ENCODE data around the gene GNAL.
"Not testable (repeated sequence)": the region's sequence is repeated elsewhere in the genome, so short reads cannot be mapped to it uniquely, and the experiment has no call there.

The GNAL gene

DNA sequence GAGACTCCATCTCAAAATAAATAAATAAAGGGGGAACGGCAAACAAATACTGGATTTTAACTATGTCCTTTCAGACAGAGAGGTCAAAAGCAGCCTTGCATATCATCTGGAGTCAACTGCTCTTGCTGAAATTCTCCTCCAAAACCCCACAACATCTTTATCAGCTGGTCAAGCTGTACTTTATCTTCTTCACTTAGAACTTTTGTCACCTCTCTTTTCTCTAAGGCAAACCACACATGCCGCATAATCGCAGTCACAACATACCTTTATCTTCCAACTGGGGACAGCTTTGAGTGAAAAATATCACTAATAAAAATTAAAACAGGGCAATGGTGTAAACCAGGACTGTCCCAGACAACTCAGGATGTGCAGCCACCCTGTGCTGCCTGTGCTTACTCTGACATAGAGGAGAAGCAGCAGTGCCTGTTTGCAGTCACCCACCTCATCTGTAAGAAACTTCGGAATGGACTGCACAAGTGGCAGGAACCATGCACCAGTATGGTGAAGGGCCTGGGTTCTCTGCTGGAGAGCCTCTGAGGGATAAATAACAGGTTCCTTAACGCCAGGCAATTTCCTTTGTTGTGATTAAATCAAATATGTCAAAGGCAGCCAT lies 212.9 kb downstream of the GNAL start:
- DNase-seq (ENCODE audit: low read depth in 4 of 4, low spot score in 1 of 4), result no peak

DNA sequence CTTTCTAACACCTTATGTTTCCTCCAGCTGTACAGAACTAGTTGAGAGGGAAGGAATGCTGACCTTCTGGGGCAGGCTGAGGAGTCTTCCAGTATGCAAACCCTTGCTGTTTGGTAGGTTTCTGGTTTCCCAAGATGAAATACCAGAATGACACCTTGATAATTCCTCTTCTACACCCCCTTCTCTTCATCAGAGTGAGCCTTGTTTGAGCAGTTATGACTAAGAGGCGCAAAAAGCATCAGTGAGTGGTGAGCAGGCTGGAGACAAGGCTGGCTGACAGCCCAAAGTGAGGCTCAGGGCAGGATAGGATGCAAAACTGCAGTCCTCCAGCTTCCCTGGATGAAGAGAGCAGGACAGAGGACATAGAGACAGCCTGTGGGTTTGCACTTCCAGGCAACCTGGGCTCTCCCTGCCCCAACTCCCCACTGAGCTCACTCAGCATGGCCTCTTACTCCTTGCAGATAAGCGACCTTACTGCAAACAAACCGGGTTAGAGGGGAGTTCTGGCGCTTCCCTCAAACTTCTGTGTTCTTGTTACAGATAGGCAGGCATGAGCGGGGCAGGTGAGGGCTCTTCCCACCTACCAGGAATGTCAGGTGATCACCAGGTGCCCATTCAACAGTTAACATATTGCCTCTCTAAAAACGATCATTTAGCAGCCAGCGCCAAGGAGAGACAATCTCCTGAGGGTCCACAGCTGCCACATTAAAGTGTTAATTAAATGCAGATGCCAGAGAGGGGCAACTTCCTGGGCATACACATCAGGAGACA lies 213.6 kb downstream of the GNAL start:
- no peak for DNase-seq (ENCODE audit: low read depth in 4 of 4, low spot score in 1 of 4)

DNA sequence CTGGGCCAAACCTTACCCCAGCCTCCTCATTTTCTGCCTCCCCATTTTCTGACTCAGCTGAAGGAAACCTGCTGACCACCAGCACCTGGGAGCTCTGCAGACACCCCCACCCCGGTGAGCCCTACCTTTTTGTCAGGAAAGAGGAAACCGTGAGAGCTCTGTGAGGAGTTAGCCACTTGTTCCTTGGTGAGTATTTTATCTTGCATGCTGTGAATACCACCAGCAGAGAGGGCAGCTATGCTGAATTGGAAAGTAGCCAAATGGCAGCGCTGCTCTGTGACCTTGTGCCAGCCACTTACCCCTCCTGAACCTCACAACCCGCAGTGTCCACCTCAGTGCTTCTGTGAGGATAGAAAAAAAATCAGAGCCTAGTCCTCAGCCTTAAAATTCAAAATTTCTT lies 216.5 kb downstream of the GNAL start:
- DNase-seq (ENCODE audit: low read depth in 4 of 4, low spot score in 1 of 4), result no peak

DNA sequence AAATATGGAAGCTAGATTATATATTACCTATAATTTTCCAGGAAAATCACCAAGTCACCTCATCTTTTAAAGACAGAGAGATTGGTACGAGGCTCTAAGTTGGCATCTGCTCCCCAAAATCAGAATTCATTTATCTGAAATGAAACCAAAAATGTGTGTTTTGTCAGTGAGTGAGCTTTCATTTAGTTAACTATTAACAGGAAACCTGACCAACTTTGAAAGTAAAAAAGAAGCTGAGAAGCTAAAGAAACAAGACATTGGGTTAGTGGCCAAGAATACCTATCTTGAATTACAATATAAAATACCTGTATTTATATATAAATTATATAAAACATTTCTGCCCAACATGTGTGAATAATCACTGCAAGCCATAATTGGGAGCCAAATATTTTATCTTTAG lies 217.1 kb downstream of the GNAL start:
- DNase-seq (ENCODE audit: low read depth in 4 of 4, low spot score in 1 of 4), result no peak

DNA sequence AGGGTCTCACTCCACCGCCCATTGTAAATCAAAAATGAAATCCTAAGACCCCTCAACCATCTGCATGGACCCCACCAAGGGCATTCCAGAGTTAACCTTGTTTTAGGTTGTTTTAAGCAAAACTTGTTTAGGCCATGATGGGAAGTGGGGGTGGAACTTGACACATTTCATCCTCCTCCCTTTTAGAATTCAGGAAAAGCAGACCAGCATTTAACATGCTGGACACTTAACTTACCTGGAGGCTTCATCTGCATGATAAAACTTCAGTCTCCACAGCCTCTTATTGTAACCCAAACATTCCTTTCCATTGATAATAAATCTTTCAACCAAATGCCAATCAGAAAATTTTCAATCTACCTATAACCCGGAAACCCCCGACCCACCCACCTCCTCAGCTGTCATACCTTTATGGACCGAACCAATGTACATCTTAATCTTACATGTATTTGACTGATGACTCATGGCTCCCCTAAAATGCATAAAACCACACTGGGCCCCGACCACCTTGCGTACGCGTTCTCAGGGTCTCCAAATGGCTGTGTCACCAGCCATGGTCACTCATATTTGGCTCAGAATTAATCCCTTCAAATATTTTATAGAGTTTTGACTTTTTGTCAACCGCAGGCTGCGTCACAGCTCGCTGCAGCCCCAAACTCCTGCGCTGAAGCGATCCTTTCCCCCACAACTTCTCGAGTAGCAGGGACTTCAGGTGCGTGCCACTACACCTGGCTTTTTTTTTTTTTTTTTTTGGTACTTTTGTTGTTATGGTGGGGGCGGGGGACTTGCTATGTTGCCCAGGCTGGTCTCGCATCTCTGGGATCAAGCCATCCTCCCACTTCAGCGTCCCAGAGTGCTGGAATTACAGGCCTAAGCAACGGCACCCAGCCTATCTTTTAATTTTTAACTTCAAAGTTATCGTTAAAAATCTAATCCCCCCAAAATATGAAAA lies 218.1 kb downstream of the GNAL start:
- no peak for DNase-seq (ENCODE audit: low read depth in 4 of 4, low spot score in 1 of 4)

DNA sequence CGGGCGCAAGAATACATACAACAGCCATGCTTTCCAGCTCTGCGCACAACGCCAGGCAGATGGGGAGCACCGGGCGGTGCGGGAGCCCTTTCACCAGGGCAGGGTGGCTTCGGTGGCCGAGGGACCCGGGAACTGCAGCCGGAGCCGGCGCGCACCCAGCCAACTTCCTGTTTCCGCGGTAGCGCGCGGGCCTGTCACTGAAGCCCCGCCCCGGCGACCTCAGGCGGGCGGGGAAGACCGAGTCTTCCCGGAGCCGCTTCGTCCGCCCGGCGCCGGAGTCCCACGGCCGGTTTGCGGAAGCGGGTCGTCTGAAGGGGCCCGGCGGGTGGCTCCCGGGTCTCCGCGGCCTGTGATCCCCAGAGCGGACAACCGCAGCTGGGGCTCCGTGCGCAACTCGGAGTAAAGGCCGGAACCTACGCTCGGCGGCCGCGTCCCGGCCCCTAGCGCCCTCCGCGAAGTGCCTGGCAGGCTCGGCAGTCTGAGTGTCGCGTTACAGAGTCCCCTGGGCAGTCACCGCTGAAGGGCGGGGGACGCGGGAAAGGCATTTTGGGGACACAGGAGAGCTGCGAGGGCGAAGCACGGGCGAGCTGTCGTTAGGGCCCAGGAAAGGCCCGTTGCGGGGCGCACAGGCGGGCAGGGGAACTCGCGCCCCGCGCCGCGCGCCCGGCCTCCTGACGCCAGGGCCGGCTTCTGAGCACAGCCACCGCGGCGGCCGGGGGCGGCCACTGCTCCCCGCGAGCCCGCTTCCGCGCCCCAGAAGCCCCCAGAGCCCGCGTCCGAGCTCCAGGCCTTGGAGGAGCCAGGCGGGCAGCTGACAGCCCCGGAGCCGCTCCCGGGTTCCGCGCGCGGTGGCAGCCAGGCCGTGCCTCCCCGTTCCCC lies 219.4 kb downstream of the GNAL start, which contains the start of gene MPPE1:
MPPE1 (minus strand) TSS at position 136 of the 879 bp plus-strand sequence. CDS start 11,053 bp downstream, outside the sequence.
- DNase-seq (ENCODE audit: low read depth in 4 of 4, low spot score in 1 of 4), result peak; percentile 62 to 82 (median 72)

DNA sequence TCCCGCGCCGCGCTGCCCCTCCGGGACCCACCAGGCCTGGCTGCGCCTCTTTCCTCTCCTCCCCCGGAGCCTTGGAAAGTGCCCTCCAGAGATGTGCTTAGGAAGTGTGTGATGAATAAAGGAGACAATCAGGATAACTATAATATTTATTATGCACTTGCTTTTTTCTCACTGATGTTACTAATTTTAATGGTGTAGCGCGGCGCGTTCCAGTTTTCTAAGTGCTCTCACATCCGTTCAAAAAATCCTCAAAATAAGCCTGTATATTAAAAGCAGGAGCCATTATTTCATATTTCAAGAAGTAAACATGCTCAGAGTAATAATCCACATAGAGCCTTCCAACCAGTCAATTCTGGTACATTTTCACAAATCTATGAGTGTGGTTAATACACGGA lies 220.0 kb downstream of the GNAL start:
- DNase-seq (ENCODE audit: low read depth in 4 of 4, low spot score in 1 of 4), result peak in 1 of 4 experiments; percentile 17

DNA sequence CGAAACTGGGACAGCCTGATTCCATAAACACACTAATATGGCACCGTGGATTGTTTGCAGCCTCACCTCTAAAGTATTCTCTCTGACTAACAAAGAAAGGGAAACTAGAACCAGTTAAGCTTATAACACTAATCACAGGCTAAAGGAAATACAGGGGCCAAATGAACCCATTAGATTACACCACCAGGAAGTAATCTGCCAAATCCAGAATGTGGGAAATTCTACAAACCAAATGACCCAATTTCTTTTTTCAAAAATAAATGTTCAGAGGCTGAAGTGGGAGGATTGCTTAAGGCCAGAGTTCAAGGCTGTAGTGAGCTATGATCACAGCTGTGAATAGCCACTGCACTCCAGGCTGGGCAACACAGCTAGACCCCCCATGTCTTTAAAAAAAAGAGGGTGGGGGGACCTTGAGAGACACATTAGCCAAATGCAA lies 220.5 kb downstream of the GNAL start:
- no peak for DNase-seq (ENCODE audit: low read depth in 4 of 4, low spot score in 1 of 4)

DNA sequence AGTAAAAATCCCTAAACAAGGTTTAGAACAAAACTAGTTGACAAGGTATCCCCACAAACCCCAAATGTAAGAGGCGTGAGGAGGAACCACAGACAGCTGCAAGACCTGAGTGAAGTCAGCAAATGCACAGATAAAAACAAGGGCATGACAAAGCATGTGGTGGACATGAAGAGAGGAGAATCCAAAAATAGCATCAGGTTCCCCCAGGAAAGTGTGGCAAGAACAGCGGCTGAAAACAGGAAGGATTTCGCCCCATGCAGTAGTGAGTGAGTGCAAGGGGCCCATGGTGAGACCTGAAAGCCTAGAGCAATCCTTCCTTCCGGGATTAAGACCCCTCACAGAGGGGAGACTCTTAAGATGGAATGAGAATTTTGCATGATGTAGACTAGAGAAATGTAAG lies 227.8 kb downstream of the GNAL start:
- not testable (repeated sequence) for DNase-seq (ENCODE audit: low read depth in 4 of 4, low spot score in 1 of 4)

DNA sequence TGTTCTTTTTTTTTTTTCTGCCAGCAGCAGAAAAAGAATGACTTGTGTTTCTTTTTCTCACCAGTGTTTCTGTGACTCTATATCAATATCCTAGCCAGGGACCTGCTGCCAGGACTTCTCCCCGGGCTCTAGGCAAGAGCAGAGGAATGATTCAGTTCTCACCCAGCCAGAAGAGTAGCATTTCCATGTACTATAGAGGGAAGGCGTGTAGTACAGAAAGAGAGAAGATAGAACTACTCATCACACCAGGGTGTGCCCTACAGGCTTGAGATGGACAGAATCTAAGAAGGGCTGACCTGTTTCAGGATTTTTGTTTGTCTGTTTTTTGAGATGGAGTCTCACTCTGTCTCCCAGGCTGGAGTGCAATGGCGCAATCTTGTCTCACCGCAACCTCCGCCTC lies 230.5 kb downstream of the GNAL start:
- not testable (repeated sequence) for DNase-seq (ENCODE audit: low read depth in 4 of 4, low spot score in 1 of 4)

DNA sequence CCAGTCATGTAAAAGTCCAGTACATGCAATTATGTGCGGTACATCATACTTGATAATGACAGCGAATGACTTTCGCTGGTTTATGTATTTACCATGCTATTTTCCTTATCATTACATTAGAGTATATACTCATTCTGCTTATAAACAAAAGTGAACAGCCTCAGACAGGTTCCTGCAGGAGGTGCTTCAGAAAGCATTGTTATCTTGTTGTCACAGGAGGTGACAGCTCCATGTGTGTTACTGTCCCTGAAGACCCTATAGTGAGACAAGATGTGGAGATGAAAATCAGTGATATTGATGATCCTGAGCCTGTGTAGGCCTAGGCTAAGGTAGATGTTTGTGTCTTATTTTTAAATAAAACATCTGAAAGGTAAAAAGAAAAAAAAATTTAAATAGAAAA lies 234.4 kb downstream of the GNAL start:
- DNase-seq (ENCODE audit: low read depth in 4 of 4, low spot score in 1 of 4), result no peak

DNA sequence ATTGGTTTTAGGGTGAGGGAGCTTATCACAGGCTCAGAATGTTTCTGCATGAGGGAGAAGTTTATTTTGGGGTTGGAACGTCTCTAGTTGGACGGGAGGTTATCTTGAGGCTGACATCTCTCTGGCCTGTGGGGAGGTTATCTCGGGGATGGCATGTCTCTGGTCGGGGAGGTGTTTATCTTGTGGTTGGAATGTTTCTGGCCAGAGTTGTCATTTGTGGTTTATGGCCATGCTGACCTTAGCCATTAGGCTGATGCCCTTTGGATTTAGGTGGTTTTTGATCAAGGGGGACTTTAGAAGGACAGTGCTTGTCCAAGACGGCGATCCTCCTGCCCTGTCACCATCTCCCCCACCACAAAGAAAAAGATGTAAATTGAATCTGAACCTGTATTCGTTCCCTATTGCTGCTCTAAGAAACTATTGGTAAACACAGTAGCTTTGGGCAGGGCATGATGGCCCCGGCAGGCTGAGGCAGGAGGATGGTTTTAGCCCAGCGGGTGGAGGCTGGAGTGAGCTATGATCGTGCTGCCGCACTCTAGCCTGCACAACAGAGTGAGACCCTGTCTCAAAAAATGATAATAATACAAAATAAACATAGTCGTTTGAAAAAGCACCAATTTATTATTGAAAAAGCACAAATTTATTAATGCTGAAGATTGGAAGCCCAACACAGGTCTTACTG lies 236.9 kb downstream of the GNAL start:
- DNase-seq (ENCODE audit: low read depth in 4 of 4, low spot score in 1 of 4), result no peak

DNA sequence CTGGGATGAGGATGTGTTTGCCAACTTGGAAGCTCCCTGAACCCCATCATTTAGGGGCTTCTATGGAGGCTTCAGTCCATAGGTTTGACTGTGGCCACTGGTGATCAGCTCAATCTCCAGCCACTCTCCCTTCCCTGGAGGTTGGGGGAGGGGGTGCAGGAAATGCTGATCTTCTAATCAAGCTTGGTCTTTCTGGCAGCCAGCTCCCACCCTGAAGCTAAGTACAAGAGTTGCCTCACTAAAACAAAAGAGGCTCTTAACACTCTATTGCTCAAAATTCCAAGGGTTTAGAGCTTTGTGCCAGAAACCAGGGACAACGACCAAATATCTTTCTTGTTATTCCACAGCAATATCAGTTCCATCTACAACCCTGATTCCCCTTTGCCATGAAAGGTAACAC lies 238.4 kb downstream of the GNAL start:
- no peak for DNase-seq (ENCODE audit: low read depth in 4 of 4, low spot score in 1 of 4)

DNA sequence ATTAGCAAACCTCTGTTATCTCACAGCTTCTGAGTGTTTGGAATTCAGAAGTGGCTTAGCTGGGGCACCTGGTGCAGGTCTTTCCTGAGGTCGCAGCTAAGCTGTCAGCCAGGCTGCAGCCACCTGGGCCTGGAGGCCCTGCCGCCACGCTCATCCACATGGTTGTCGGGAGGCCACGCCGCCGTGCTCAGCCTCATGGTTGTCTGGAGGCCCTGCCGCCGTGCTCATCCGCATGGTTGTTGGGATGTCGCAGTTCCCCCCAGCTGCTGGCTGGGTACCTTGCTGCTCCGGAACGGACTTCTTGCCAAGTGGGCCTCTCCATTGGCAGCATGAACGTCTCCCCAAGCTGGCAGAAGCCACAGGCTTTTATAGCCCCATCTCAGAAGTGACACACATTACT lies 243.3 kb downstream of the GNAL start:
- DNase-seq (ENCODE audit: low read depth in 4 of 4, low spot score in 1 of 4), result no peak

Measured in stimulated activated CD4-positive, alpha-beta T cell treated with anti-CD3 and anti-CD28 coated beads, Interleukin-1b, Interleukin-23, amount 100 ng/mL, for 24 hours (primary cell).